Stimulated activated CD8-positive, alpha-beta memory T cell treated with anti-CD3 and anti-CD28 coated beads, Interleukin-2, amount 100 ng/mL, for 1 hour (primary cell): ENCODE results near the gene MSANTD2.

ENCODE experiments used
- DNase-seq, 2 donors: peaks; one replicate each; pipeline ENCODE4 v3.0.0-alpha.2; 2020; ENCODE audit warnings: low read depth in 2 of 2

The MSANTD2 gene

DNA sequence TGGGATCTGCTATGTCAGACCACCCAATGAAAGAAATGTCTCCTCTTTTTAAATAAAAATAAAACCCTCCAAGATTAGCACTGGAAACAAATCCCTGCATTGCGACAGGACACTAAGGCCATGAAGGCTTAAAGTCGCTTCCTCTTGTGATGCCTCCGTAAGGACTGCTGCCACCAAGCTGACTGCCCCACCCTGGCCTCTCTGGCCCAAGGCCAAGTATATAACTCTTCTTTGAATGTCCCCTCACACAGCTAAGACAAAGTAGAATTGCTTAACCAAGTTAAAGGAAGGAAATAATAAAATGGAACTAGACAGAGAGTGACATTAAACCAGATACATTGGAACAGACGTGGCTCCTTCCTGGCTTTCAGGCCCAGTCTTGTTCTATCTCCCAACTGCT is 68.0 kb downstream of the MSANTD2 start:
- no peak for DNase-seq

GRCh38 chr11:124729571-124729970 is 70.6 kb downstream of the MSANTD2 start:
- DNase-seq = no peak

DNA sequence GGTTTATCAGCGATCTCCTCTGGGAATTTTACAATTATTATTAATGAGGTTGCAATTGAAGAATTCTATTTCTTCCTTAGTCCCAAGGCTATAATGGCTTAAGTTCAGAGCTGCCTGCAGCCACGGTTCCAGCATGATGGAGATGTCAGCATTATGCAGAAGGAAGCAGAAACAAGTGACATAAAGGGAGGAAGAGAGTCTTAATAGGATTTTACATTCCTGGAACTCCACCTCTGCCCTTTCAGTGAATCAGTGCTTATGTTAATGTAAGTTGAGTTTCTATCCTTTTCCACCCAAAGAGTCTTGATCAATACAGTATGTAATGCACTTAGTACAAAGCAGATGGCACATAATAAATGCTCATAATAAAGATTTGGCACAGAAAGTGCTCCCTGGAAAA is 72.1 kb downstream of the MSANTD2 start:
- DNase-seq = no peak

- no peak for DNase-seq
These were observed 72.7 kb downstream of the MSANTD2 start for GRCh38 chr11:124727474-124727873.

DNA sequence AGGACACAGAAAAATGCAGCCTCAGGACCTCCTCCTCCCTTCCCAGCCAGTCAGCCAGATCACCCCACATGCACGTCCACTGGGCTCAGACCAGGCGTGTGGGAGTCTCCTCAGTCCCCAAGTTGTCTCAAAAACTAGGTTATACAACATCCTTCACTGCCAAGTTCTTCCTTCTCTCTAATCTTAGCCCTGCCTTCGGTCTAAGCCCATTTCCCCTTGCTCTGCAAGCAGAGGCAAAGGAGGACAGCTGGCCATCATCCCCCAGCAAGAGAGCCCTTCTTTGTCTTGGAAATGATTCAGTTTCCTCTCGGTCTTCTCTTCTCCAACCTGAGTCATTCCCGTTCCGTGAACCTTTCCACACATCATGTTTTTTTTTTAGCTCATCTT is 74.5 kb downstream of the MSANTD2 start:
- DNase-seq = no peak

DNA sequence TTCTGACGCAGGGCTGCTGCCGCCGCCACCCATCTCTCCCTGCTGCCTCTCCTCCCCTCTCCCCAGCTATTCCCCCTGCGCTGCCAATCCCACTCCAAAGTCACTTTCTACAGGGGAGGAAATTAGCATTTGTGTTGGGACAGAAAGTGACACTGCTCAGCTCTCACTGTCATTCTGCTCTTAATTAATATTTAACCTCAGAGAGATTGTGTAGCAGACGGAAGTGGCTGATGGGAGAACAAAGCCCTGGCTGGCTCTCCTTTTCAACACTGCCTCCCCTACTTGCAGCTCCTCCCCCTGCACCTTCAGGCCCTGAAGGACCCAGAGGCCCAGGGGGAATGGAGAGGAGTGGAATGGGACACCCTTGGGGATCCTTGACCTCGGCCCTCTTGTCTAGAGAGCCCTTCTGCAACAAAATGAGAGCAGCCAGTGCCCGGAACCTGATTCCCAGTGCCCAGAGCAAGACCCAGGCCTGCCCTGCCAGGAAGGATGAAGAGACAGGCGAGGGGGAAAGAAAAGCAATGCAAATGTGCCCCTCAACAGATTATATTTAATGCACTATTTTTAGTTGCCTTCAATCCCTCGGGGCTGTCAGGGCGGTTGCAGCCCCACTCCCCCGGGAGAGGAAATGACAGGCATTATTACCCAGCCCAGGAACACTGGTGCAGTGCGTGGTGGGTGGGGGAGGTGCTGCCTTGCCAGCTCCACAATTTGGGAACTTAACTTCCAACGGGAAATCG is 75.1 kb downstream of the MSANTD2 start:
- no peak for DNase-seq

DNA sequence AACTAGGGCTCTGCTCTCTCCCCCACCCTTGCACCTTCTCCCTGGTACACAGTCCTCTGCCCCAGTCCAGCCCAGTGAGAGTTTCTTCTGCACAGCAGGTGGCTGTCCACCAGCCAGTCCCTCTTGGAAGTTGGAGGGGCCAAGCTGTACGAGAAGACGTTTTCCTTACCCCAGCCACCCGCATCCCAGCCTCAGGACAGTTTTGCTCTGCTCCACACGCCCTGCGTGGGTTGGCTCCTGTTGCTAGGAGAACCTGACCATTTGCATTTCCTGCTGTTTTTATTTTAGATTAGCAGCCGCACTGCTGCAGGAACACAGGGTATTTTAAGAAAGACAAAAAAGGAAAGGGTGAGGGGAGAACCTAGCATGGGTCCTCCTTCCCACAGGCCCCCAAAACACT is 78.0 kb downstream of the MSANTD2 start:
- no peak for DNase-seq

- DNase-seq = no peak
These were observed 80.7 kb downstream of the MSANTD2 start for GRCh38 chr11:124719534-124719933.

- no peak for DNase-seq
These were observed 81.4 kb downstream of the MSANTD2 start for GRCh38 chr11:124718801-124719200.

DNA sequence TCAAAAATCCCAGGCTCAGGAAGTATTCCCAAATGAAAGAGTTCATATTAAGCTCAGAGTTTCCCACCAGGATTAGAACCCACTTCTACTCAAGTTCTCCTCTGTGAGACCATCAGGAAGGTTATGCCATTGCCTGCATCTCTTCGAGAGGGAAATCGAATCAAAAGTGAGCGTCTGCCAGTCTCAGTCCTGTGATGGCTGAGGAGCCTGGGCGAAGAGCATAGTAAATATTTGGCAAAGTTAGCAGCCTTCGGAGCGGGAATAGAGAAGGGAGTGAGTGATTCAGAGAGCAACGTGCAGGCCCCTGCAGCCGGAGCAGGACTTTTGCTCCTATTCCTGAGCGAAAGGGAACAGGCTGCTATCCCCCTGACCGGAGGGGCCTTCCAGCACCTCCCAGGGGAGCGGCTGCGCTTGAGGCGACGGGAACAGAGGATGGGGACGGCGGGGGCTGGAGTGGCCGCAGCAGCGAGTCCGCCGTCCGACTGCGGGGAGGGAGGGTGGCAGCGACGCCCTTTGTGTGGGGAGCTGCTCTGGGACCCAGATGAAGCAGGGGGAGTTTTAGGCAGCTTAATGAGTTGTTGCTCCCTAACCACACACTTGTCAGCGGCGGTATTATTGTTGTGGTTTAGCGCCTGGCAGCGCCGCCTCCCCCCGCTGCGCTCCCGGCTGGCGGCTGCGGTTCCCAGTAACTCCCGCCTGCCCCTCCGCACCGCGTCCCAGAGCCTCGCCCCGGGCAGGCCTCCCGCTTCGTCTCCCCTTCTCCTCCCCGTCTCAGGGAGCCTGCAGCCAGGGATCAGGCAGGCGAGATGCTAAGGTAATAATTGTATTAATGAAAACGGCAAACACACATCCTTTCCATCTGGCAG is 82.2 kb downstream of the MSANTD2 start:
- no peak for DNase-seq

DNA sequence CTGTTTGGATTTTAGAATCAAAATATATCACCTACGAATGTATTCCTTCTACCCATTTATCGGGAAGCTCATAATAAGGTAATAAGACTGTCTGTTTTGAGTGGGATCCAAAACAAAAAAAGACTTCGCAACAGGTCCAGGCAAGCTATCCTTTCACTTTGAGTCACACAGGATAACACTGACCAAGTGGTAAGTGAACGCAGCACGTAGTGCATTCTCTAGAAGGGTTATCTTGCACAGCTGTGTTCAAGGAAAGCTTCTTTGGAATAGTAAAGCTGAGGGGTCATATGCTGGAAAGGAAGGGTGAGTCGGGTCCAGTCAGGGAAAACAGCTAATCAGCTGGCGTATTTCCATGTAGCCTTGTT is 82.8 kb downstream of the MSANTD2 start:
- no peak for DNase-seq

DNA sequence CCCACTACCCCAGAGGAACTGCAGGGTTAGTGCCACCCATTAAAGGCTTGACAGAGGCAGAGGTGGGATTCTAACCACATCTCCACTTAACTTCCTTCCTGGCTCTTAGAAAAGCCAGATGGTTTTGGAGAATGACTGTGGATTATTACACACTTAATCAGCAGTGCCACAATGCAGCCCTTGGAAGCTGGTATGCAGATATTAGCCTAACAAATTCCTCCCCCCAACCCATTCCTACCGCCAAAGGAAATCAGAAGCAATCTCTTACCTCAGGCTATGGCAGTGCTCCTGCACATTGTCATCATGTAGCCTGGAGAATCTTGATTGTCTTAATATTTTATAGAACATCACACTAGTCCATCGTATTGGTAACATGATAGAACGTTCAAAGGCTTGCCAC is 83.6 kb downstream of the MSANTD2 start:
- no peak for DNase-seq
